HEK293 (cell line): ENCODE results near the gene CALCOCO2.

Source experiments
- CTCF ChIA-PET: fragments of 350-600 bp; formaldehyde crosslinking; extraction: SDS; loops from one replicate; lab custom pipeline; 2021; ENCODE audit warnings: antibody characterized with exemption; lab: Yijun Ruan, JAX
- POLR2A ChIA-PET: fragments of 300-600 bp; formaldehyde crosslinking; extraction: SDS; loops from one replicate; lab custom pipeline; 2020; ENCODE audit warnings: antibody characterized with exemption, inconsistent platforms; lab: Yijun Ruan, JAX
- H3K27ac ChIP-seq: fragments of 200-500 bp; sonication (Bioruptor generic); 2 replicates; pipeline ENCODE4 v1.5.1; 2014; ENCODE audit warnings: low read depth, low read length, control low read depth, inconsistent platforms; ENCODE audit errors: extremely low read depth
- H3K36me3 ChIP-seq, 2 experiments: fragments of 200-500 bp in 1 of 2; sonication (Bioruptor generic) in 1 of 2; 1 replicate in 1 of 2; 2 replicates in 1 of 2; pipeline ENCODE4 v1.5.1; 2014 to 2017; ENCODE audit warnings: inconsistent platforms in 2 of 2, low read length in 2 of 2; ENCODE audit not compliant: control insufficient read depth in 2 of 2, insufficient read depth in 1 of 2
- H3K4me1 ChIP-seq: fragments of 200-500 bp; sonication (Bioruptor generic); 2 replicates; pipeline ENCODE4 v1.5.1; 2014; ENCODE audit warnings: mild to moderate bottlenecking, low read length, inconsistent platforms; ENCODE audit not compliant: control insufficient read depth, insufficient read depth
- H3K4me3 ChIP-seq: 2 replicates; pipeline ENCODE4 v1.5.1; 2011; ENCODE audit warnings: low read depth, mild to moderate bottlenecking, control low read depth, low read length, moderate library complexity
- H3K9me3 ChIP-seq: fragments of 200-500 bp; sonication (Bioruptor generic); 2 replicates; pipeline ENCODE4 v1.5.1; 2014; ENCODE audit warnings: low read depth, low read length, inconsistent platforms; ENCODE audit not compliant: control insufficient read depth, insufficient read depth
- KLF1 ChIP-seq: fragments of 450-650 bp; formaldehyde crosslinking; IDR thresholded peaks from 2 replicates; pipeline ENCODE4 v1.5.1; 2016; ENCODE audit warnings: missing biosample characterization, missing genetic modification characterization
- KLF16 ChIP-seq: fragments of 450-650 bp; formaldehyde crosslinking; IDR thresholded peaks from 2 replicates; pipeline ENCODE4 v1.5.1; 2017; ENCODE audit warnings: missing biosample characterization, missing genetic modification characterization
- KLF9 ChIP-seq: fragments of 450-650 bp; formaldehyde crosslinking; IDR thresholded peaks from 2 replicates; pipeline ENCODE4 v1.5.1; 2016; ENCODE audit warnings: missing biosample characterization, missing genetic modification characterization, low read depth
- SCRT2 ChIP-seq: fragments of 450-650 bp; formaldehyde crosslinking; IDR thresholded peaks from 2 replicates; pipeline ENCODE4 v1.5.1; 2016; ENCODE audit warnings: missing biosample characterization, missing genetic modification characterization
- SP2 ChIP-seq: fragments of 450-650 bp; formaldehyde crosslinking; IDR thresholded peaks from 2 replicates; pipeline ENCODE4 v1.5.1; 2016; ENCODE audit warnings: missing biosample characterization, missing genetic modification characterization
- SP7 ChIP-seq: fragments of 450-650 bp; formaldehyde crosslinking; IDR thresholded peaks from 2 replicates; pipeline ENCODE4 v1.5.1; 2016; ENCODE audit warnings: missing biosample characterization, missing genetic modification characterization
- YY1 ChIP-seq: fragments of 450-650 bp; formaldehyde crosslinking; IDR thresholded peaks from 2 replicates; pipeline ENCODE4 v1.5.1; 2018; ENCODE audit warnings: missing biosample characterization, missing genetic modification characterization
- ZBTB20 ChIP-seq: fragments of 450-650 bp; formaldehyde crosslinking; IDR thresholded peaks from 2 replicates; pipeline ENCODE4 v1.5.1; 2016; ENCODE audit warnings: missing biosample characterization, missing genetic modification characterization
- ZBTB8A ChIP-seq: fragments of 450-650 bp; formaldehyde crosslinking; IDR thresholded peaks from 2 replicates; pipeline ENCODE4 v1.5.1; 2016; ENCODE audit warnings: missing biosample characterization, missing genetic modification characterization
- ZEB2 ChIP-seq: fragments of 450-650 bp; formaldehyde crosslinking; IDR thresholded peaks from 2 replicates; pipeline ENCODE4 v1.5.1; 2016; ENCODE audit warnings: missing biosample characterization, missing genetic modification characterization
- ZNF112 ChIP-seq: fragments of 450-650 bp; formaldehyde crosslinking; IDR thresholded peaks from 2 replicates; pipeline ENCODE4 v1.5.0; 2017; ENCODE audit warnings: missing biosample characterization, missing genetic modification characterization
- ZNF140 ChIP-seq: fragments of 450-650 bp; formaldehyde crosslinking; IDR thresholded peaks from 2 replicates; pipeline ENCODE4 v1.5.1; 2016; ENCODE audit warnings: missing biosample characterization, missing genetic modification characterization
- ZNF18 ChIP-seq: fragments of 450-650 bp; formaldehyde crosslinking; IDR thresholded peaks from 2 replicates; pipeline ENCODE4 v1.5.1; 2016; ENCODE audit warnings: missing biosample characterization, missing genetic modification characterization
- ZNF221 ChIP-seq: fragments of 450-650 bp; formaldehyde crosslinking; IDR thresholded peaks from 2 replicates; pipeline ENCODE4 v1.5.1; 2017; ENCODE audit warnings: missing biosample characterization, missing genetic modification characterization, borderline replicate concordance
- ZNF302 ChIP-seq: fragments of 450-650 bp; formaldehyde crosslinking; IDR thresholded peaks from 2 replicates; pipeline ENCODE4 v1.5.1; 2016; ENCODE audit warnings: missing biosample characterization, missing genetic modification characterization, low read depth
- ZNF37A ChIP-seq: fragments of 450-650 bp; IDR thresholded peaks from 2 replicates; pipeline ENCODE4 v1.5.1; 2018; ENCODE audit warnings: missing biosample characterization, missing genetic modification characterization
- ZNF561 ChIP-seq: fragments of 450-650 bp; IDR thresholded peaks from 2 replicates; pipeline ENCODE4 v1.5.1; 2018; ENCODE audit warnings: missing biosample characterization, missing genetic modification characterization, borderline replicate concordance
- ZNF639 ChIP-seq: fragments of 450-650 bp; formaldehyde crosslinking; IDR thresholded peaks from 2 replicates; pipeline ENCODE4 v1.5.1; 2016; ENCODE audit warnings: missing biosample characterization, missing genetic modification characterization
- ZNF660 ChIP-seq: fragments of 450-650 bp; IDR thresholded peaks from 2 replicates; pipeline ENCODE4 v1.5.1; 2018; ENCODE audit warnings: missing biosample characterization, mild to moderate bottlenecking, missing genetic modification characterization
- ZNF664 ChIP-seq: fragments of 450-650 bp; formaldehyde crosslinking; IDR thresholded peaks from 2 replicates; pipeline ENCODE4 v1.5.1; 2016; ENCODE audit warnings: missing biosample characterization, missing genetic modification characterization
- ZSCAN30 ChIP-seq: fragments of 450-650 bp; IDR thresholded peaks from 2 replicates; pipeline ENCODE4 v1.5.1; 2018; ENCODE audit warnings: missing biosample characterization, mild to moderate bottlenecking, missing genetic modification characterization, moderate library complexity
- TF ChIP-seq, protein P1 (sequence below): fragments of 450-650 bp; formaldehyde crosslinking; IDR thresholded peaks from 2 replicates; pipeline ENCODE4 v1.5.1; 2016; ENCODE audit warnings: missing biosample characterization, missing genetic modification characterization
- TF ChIP-seq, protein P2 (sequence below): fragments of 450-650 bp; formaldehyde crosslinking; IDR thresholded peaks from 2 replicates; pipeline ENCODE4 v1.5.1; 2016; ENCODE audit warnings: missing biosample characterization, missing genetic modification characterization

The CALCOCO2 gene

GRCh38 chr17:48904428-48904827 lies 73.6 kb downstream of the CALCOCO2 start (continued):
- TF ChIP-seq ZNF18 (tag by site-specific recombination) (no peak), ZNF221 (tag by site-specific recombination) (no peak), ZNF664 (no peak)

GRCh38 chr17:48905987-48906515 lies 75.2 kb downstream of the CALCOCO2 start:
- no peak overlapping the region for H3K27ac ChIP-seq

GRCh38 chr17:48907713-48908046 lies 76.8 kb downstream of the CALCOCO2 start:
- peak overlapping the region; percentile 93 for H3K4me3 ChIP-seq
- peak overlapping the region; percentile 95 for H3K27ac ChIP-seq
- peaks cover 22 to 29% of the 10 kb centered on the region in 2 experiments; a peak in 2 of 3 replicates for H3K36me3 ChIP-seq
- H3K9me3 ChIP-seq = no peaks in the 10 kb centered on the region
- POLR2A ChIA-PET = interaction anchor here (0.7 to 7.5 kb wide), 8 partner anchors 10 to 92 kb away, joined by 5 to 106 read pairs (median 6); partner anchors contain the start of genes ATP5MC1, IGF2BP1 and SNF8
- CTCF ChIA-PET = interaction anchor here (0.5 to 1.5 kb wide), 7 partner anchors 15 to 189 kb away, joined by 3 to 5 read pairs (median 3); partner anchors contain the start of genes ATP5MC1 and IGF2BP1
- TF ChIP-seq ZEB2 (no peak), ZNF302 (tag by site-specific recombination) (no peak), ZNF561 (tag by site-specific recombination) (peak; percentile 12; the same call in 1 of the 2 replicates)
- H3K4me1 ChIP-seq = peaks cover 16% of the 10 kb centered on the region

More at GRCh38 chr17:48905987-48906515, 75.2 kb downstream of the CALCOCO2 start:
- ChIA-PET POLR2A (interaction anchor here (0.8 to 7.5 kb wide), 3 partner anchors 12 to 90 kb away, joined by 3 to 106 read pairs (median 3); partner anchors contain the start of genes ATP5MC1 and SNF8), CTCF (interaction anchor here (0.6 kb wide), 1 partner anchor 44 kb away, joined by 3 read pairs; no protein-coding TSS in a partner anchor)
- Histone ChIP-seq H3K9me3 (no peaks in the 10 kb centered on the region), H3K4me1 (peaks cover 16% of the 10 kb centered on the region), H3K36me3 (peaks cover 8 to 12% of the 10 kb centered on the region in 2 experiments; a peak in 2 of 3 replicates), H3K4me3 (no peak overlapping the region)
- TF ChIP-seq ZBTB20 (tag by site-specific recombination) (no peak), KLF1 (peak; percentile 56; the same call in 1 of the 2 replicates)
- TF ChIP-seq, all 188 proteins: peak for 1

GRCh38 chr17:48908047-48908843 lies 77.4 kb downstream of the CALCOCO2 start, which contains the start of gene UBE2Z:
Gene UBE2Z (plus strand): TSS chr17:48908407. CDS start chr17:48908504, 97 bp downstream.
- no peaks in the 10 kb centered on the region for H3K9me3 ChIP-seq
- H3K27ac ChIP-seq = peak within 1 kb of the TSS; percentile 95
- H3K4me3 ChIP-seq = peak within 1 kb of the TSS; percentile 93
- ChIA-PET CTCF (interaction anchor here (0.5 to 1.5 kb wide), 7 partner anchors 15 to 188 kb away, joined by 3 to 5 read pairs (median 3); partner anchors contain the start of gene ATP5MC1), POLR2A (interaction anchor here (0.6 to 7.5 kb wide), 9 partner anchors 11 to 432 kb away, joined by 4 to 106 read pairs (median 7); partner anchors contain the start of genes ATP5MC1, IGF2BP1 and SNF8)
- H3K36me3 ChIP-seq = peaks cover 28 to 34% of the 10 kb centered on the region in 2 experiments
- H3K4me1 ChIP-seq = peaks cover 16% of the 10 kb centered on the region
- TF ChIP-seq KLF16 (peak; percentile 97), ZNF660 (tag by site-specific recombination) (peak; percentile 72), YY1 (peak; percentile 85), ZNF112 (tag by site-specific recombination) (no peak), ZNF140 (tag by site-specific recombination) (no peak; the same call in 1 of the 2 replicates), SP2 (tag by site-specific recombination) (peak; percentile 92), ZBTB8A (peak; percentile 67), SCRT2 (tag by site-specific recombination) (no peak), KLF1 (peak; percentile 85), ZNF37A (tag by site-specific recombination) (no peak), ZSCAN30 (tag by site-specific recombination) (no peak), KLF9 (tag by site-specific recombination) (peak; percentile 86), SP7 (tag by site-specific recombination) (peak; percentile 79), ZNF639 (tag by site-specific recombination) (peak; percentile 83)
- TF ChIP-seq, protein P1, sequence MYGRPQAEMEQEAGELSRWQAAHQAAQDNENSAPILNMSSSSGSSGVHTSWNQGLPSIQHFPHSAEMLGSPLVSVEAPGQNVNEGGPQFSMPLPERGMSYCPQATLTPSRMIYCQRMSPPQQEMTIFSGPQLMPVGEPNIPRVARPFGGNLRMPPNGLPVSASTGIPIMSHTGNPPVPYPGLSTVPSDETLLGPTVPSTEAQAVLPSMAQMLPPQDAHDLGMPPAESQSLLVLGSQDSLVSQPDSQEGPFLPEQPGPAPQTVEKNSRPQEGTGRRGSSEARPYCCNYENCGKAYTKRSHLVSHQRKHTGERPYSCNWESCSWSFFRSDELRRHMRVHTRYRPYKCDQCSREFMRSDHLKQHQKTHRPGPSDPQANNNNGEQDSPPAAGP (tag by site-specific recombination) = peak; percentile 91
- TF ChIP-seq, protein P2, sequence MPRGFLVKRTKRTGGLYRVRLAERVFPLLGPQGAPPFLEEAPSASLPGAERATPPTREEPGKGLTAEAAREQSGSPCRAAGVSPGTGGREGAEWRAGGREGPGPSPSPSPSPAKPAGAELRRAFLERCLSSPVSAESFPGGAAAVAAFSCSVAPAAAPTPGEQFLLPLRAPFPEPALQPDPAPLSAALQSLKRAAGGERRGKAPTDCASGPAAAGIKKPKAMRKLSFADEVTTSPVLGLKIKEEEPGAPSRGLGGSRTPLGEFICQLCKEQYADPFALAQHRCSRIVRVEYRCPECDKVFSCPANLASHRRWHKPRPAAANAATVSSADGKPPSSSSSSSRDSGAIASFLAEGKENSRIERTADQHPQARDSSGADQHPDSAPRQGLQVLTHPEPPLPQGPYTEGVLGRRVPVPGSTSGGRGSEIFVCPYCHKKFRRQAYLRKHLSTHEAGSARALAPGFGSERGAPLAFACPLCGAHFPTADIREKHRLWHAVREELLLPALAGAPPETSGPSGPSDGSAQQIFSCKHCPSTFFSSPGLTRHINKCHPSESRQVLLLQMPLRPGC (tag by site-specific recombination) = peak; percentile 75
